GM21528 (cell line): ENCODE data around the gene AFM.

ENCODE experiments used
- ATAC-seq: cut with Tn5 transposase; IDR thresholded peaks from one replicate; pipeline ENCODE4 v1.9.1; 2021; ENCODE audit warnings: mild to moderate bottlenecking, moderate library complexity; ENCODE audit not compliant: unreplicated experiment, low FRiP score

Gene AFM

DNA sequence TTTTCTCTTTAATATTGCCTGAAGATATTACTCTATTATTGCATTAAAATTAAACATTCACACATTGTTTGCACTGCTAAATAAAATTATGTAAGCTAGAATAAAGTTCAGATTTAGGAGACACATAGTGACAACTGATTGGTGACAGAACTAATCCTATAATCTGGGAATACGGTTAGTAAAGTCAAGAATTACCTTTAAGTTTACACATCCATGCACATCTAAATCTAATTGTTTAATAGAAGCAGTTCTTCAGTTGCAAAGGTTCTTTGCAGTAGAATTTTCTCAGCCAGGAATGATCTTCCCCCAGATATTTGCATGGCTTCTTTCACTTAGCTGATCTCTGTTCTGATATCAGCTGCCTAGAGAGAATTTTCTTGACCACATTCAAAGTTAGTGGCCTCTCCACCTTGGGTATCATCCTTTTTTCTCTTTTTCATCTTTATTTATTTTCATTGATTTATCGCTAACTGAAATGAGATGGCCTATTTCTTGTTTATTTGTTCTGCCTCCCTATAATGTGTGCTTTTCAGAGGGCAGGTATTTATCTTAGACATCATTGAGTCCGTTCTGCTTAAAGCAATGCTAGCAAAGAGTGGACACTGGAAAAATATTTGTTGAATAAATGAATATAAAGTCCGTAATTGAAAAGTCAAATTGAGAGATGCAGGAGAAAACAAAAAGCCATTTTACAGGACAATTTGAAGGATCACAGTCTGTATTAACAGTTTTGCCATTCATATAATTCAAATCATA is 32.9 kb upstream of the AFM start:
- ATAC-seq, result no peak

DNA sequence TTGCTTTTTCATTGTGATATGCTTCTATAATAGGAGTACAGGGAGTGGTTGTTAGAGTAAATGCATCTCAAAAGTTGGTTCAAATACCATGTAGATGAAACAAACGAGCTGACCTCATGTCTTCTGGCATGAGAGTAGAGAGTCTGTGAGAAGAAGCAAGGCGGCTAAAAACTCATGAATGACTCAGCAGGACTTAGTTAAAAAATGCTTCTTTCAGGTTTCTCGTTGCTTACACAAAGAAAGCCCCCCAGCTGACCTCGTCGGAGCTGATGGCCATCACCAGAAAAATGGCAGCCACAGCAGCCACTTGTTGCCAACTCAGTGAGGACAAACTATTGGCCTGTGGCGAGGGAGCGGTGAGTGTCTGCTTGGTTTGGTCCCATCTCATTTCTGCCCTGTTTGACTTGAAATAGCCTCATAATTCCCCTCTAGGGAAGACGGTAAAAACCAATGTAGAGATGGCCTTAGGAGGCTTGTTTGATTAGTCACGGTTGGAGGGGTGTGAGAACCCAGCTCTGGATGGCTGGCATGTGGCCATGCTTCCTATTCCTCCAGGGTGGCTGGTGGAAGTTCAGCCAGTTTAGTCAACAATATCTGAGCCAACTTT is 31.0 kb upstream of the AFM start:
- no peak for ATAC-seq

- no peak for ATAC-seq
These were observed 30.1 kb upstream of the AFM start for GRCh38 chr4:73451404-73451803.

DNA sequence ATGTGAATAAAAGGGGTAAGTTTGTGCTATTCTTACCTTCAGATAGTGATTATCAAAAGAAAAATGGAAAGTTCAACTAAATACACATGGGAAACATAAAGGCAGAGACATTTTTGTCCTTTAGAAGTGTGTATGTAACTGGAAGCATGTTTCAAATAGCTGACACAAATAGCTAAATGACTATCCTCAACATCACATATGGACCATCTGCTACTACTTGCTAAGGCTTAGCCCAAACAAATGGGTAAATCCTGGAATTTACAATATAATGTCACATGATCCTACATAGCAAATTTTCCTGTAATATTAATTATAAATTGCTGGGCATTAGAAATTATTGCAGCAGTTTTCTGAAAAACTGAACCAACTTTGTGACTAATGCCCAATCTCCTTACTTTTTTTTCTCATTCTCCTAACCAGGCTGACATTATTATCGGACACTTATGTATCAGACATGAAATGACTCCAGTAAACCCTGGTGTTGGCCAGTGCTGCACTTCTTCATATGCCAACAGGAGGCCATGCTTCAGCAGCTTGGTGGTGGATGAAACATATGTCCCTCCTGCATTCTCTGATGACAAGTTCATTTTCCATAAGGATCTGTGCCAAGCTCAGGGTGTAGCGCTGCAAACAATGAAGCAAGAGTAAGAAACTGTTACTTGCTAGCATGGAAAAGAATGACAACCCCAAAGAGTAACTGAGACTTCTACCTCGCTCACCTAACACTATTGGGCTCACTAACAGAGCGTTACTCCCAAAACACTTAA is 29.4 kb upstream of the AFM start:
- ATAC-seq, result no peak

GRCh38 chr4:73452953-73453700 is 28.4 kb upstream of the AFM start:
- no peak for ATAC-seq

- ATAC-seq, result no peak
These were observed 27.9 kb upstream of the AFM start for GRCh38 chr4:73453701-73454005.

- no peak for ATAC-seq
These were observed 26.6 kb upstream of the AFM start for GRCh38 chr4:73454920-73455319.

GRCh38 chr4:73456177-73457022 is 25.1 kb upstream of the AFM start:
- ATAC-seq, result no peak

DNA sequence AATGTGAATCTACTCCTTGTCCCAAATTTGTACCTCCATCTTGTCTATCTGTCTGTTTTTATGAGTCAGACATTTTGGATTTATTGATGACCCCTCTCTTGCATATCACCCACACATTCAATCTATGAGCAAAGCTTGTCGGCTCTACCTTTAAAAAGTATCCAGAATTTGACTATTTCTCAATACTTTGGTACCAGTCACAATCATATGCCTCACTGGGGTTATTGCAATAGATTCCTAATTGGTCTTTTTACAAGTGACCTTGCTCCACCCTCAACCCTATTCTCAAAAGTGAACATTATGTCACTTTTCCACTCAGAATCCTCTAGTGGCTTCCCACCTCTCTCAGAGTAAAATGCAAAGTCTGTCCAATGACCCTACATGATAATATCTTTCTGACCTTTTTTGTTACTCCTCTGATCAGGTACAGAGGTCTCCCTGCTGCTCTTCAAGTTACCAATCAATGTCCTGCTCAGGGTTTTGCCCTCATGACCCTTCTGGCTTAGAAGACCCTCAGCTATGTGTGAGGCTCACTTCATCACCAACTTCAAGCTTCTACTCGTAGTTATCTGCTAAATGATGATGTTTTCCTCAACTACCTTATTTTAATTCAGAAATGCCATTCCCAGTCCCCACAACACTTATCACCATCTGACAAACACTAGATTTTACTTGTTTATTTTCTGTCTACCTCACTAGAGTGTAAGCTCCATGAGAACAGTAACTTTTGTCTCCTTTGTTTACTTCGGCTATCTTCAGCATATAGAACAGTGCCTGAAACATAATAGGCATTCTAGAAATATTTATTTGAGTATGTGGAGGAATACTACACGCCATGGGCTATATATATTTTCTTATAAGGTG is 23.1 kb upstream of the AFM start:
- ATAC-seq, result no peak

DNA sequence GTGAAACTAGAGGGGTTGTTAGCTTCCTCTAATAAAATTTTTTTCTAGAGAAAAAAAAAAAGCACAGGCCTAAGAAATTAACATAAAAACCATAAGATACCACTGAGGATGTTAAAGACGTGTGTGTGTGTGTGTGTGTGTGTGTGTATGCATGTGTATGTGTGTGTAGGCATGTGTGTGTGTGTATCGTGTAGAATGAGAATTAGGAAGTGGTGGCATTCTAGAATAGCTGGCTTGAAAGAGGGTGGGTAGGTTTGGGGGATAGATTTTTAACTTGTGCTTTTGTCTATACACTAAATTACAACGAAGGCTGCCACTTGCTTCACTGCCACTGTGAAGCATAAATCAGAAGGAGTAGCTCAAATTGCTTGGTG is 22.5 kb upstream of the AFM start:
- ATAC-seq, result no peak

- ATAC-seq, result no peak
These were observed 20.5 kb upstream of the AFM start for GRCh38 chr4:73460913-73461522.

DNA sequence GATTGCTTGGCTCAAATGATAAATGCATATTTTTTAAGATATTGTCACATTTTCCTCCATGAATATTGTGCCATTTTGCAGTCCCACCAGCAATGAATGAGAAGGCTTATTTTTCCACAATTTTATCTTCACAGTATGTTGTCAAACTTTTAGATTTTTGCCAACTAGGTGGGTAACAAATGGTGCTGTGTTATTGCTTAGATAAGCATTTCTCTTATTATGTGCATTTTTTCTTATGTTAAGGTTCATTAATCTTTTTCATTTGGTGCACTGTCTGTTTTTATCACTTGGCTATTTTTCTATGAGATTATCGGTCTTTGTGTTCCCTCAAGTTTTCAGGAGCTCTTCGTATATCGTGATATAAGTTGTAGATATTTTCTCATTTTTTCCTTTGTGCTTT is 13.4 kb upstream of the AFM start:
- no peak for ATAC-seq

- ATAC-seq, result no peak
These were observed 10.8 kb upstream of the AFM start for GRCh38 chr4:73470728-73471127.

- ATAC-seq, result no peak
These were observed 4.4 kb upstream of the AFM start for GRCh38 chr4:73477176-73477575.

- no peak for ATAC-seq
These were observed 2.2 kb upstream of the AFM start for GRCh38 chr4:73479323-73479722.

DNA sequence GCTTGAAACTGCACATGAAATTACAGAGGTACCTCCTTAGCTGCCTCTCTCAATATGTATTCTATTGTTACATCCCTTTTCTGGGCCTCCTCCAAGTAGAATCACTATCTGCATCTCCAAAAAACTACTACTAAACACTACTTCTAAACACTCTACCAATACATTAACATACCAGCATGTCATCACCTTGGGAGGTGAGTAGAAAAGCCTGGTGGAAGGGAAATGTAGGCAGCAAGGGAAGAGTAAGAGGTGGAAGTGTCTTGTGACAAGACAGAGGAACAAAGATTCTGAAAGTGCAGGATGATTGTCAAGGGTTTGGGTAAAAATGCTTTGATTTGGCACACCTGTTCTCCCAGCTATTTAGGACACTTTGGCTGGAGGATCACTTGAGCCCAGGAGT is 3.5 kb downstream of the AFM start:
- no peak for ATAC-seq

DNA sequence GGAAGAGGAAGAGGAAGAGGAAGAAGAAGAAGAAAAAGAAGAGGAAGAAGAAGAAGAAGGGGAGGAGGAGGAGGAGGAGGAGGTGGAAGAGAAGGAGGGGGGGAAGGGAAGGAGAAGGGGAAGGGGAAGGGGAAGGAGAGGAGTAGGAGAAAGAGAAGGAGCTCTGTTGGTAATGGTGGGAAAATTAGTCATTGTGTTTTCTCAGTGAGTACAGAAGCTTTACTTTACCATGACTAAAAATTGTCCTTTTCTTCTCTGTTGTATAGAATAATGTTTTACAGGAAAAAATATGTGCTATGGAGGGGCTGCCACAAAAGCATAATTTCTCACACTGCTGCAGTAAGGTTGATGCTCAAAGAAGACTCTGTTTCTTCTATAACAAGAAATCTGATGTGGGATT is 4.1 kb downstream of the AFM start:
- ATAC-seq, result no peak

DNA sequence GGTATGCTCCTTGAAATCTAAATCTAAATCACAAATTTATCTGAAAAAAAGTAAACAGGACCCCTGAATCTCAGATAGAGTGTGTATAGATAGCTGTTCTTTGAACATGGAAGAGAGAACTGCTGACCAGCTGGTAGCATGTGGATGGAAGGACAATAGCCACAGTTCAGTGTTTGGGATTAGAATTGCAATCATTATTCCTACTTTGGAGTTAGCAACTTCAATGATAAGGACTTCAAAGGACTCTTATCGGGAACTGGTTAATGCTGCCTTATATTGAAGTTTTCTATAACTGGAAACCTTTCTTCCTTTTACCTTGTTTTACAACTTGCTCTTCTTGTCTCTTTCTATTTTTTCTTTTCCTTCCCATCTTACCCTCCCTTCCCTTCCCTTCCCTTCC is 5.0 kb downstream of the AFM start:
- ATAC-seq, result no peak

DNA sequence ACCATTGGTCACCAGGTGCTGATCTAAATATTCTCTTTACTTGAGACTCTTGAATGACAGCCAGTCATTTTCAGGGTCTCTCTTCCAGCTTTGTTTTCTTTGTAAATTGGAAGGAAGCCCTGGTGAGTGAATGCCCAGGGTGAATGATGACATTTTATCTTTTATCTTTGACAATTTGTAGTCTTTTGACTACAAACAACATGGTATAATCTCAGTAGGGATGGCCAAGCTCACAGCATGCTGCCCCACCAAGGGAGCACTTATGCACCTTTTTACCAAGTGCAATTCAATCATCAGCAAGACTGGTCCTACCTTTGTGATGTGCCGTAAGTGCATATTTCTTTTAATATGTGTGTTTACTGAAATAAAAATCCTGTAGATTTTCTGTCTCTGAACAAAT is 5.7 kb downstream of the AFM start:
- no peak for ATAC-seq
